Peyer's patch (tissue), 4 donors: ENCODE results near the gene GULP1.

Source experiments
- POLR2A ChIP-seq, 2 donors: fragments of 450-650 bp; IDR thresholded peaks; one replicate each; pipeline ENCODE4 v1.5.1; 2017; ENCODE audit warnings: antibody characterized with exemption in 2 of 2, mild to moderate bottlenecking in 2 of 2, moderate library complexity in 2 of 2
- TF ChIP-seq, protein P1 (sequence below), 6 experiments: fragments of 450-650 bp in 4 of 6; fragments of 200-600 bp in 2 of 6; sonication (generic) in 1 of 6; IDR thresholded peaks; one replicate each; pipeline ENCODE4 v1.5.1; 2017 to 2019; ENCODE audit warnings: antibody characterized with exemption in 6 of 6, mild to moderate bottlenecking in 3 of 6, moderate library complexity in 1 of 6

DNA sequence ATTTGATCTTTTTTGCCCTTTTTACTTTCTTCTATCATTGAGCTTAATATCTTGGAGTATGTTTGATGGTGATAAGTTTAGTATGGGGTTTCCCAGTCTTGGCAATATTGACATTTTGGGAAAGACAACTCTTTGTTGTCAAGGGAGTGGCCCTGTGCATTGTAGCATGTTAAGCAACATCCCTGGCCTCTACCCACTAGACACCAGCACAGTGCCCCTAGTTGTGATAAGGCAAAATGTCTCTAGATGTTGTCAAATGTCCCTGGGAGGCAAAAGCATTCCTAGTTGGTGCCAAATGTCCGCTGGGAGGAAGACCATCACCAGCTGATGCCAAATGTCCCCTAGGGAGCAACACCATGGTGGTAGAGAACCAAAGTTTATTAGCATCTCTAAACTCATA lies 28.2 kb downstream of the GULP1 start:
- TF ChIP-seq, protein P1, sequence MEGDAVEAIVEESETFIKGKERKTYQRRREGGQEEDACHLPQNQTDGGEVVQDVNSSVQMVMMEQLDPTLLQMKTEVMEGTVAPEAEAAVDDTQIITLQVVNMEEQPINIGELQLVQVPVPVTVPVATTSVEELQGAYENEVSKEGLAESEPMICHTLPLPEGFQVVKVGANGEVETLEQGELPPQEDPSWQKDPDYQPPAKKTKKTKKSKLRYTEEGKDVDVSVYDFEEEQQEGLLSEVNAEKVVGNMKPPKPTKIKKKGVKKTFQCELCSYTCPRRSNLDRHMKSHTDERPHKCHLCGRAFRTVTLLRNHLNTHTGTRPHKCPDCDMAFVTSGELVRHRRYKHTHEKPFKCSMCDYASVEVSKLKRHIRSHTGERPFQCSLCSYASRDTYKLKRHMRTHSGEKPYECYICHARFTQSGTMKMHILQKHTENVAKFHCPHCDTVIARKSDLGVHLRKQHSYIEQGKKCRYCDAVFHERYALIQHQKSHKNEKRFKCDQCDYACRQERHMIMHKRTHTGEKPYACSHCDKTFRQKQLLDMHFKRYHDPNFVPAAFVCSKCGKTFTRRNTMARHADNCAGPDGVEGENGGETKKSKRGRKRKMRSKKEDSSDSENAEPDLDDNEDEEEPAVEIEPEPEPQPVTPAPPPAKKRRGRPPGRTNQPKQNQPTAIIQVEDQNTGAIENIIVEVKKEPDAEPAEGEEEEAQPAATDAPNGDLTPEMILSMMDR (IDR thresholded peaks at IDR 0.05), result no peak
- TF ChIP-seq POLR2A (IDR thresholded peaks at IDR 0.05), result no peak
